Tibial nerve (tissue), 4 donors: ENCODE measurements around the gene ZNF548. TPM values are rescaled to one million over a fixed set of nuclear protein-coding genes. Genes with fewer than 3 reads are reported as not detected.

Source experiments
- DNase-seq, 2 donors: peaks; one replicate each; pipeline ENCODE4 v3.0.0-alpha.2; 2019; ENCODE audit warnings: low spot score in 2 of 2
- H3K27ac ChIP-seq, 4 donors: fragments of 200-600 bp; sonication (generic) in 3 of 4; one replicate each; pipeline ENCODE4 v1.5.1; 2017 to 2019; ENCODE audit warnings: mild to moderate bottlenecking in 1 of 4
- H3K27me3 ChIP-seq, 2 donors: fragments of 200-600 bp; sonication (generic) in 1 of 2; one replicate each; pipeline versions ENCODE4 v1.5.1 to v1.6.0; 2017 to 2019
- H3K36me3 ChIP-seq, 3 donors: fragments of 200-600 bp; sonication (generic); one replicate each; pipeline ENCODE4 v1.5.1; 2018 to 2019
- H3K4me1 ChIP-seq, 4 donors: fragments of 200-600 bp; sonication (generic) in 3 of 4; one replicate each; pipeline ENCODE4 v1.5.1; 2017 to 2019
- H3K4me3 ChIP-seq, 4 donors: fragments of 200-600 bp; sonication (generic) in 3 of 4; one replicate each; pipeline ENCODE4 v1.5.1; 2017 to 2019; ENCODE audit warnings: mild to moderate bottlenecking in 1 of 4, moderate library complexity in 1 of 4
- H3K9me3 ChIP-seq, 4 donors: fragments of 200-600 bp; sonication (generic) in 3 of 4; one replicate each; pipeline ENCODE4 v1.5.1; 2017 to 2019
- CTCF ChIP-seq, 5 experiments: fragments of 200-600 bp in 3 of 5; fragments of 450-650 bp in 2 of 5; sonication (generic) in 3 of 5; IDR thresholded peaks; one replicate each; pipeline ENCODE4 v1.5.1; 2016 to 2019; ENCODE audit warnings: antibody characterized with exemption in 5 of 5, mild to moderate bottlenecking in 3 of 5, moderate library complexity in 2 of 5
- EP300 ChIP-seq, 2 donors: sonication (generic); formaldehyde crosslinking; IDR thresholded peaks; one replicate each; pipeline ENCODE4 v1.6.1; 2017; ENCODE audit warnings: antibody characterized with exemption in 2 of 2, mild to moderate bottlenecking in 1 of 2
- POLR2A ChIP-seq, 2 donors: fragments of 450-650 bp; IDR thresholded peaks; one replicate each; pipeline ENCODE4 v1.6.1; 2017; ENCODE audit warnings: antibody characterized with exemption in 2 of 2, mild to moderate bottlenecking in 2 of 2, moderate library complexity in 2 of 2
- WGBS, 2 donors: methylation state at CpG; one replicate each; pipeline ENCODE4 v1.1.5; 2018; 5-methylcytosine and 5-hydroxymethylcytosine counted together
- total RNA-seq, 4 donors: library from RNA; depleted of rRNA; stranded (reverse); fragments of >200 nt; gene quantifications; one replicate each; pipeline ENCODE4 v1.1.0, GENCODE V29; 2016

Gene ZNF548
- total RNA-seq, 4 donors from 2014 or later, result 19.8 to 40.0 (median 31.2) TPM

GRCh38 chr19:57395710-57396109 is 6.1 kb downstream of the ZNF548 start:
- H3K9me3 ChIP-seq, result peaks cover 0 to 93% (median 26%) of the 10 kb centered on the region in 4 donors
- no peak for TF ChIP-seq EP300 (IDR thresholded peaks at IDR 0.05)
- no peak for TF ChIP-seq CTCF (IDR thresholded peaks at IDR 0.05)
- TF ChIP-seq POLR2A (IDR thresholded peaks at IDR 0.05), result no peak
- no peak for DNase-seq
- H3K27me3 ChIP-seq, result no peaks in the 10 kb centered on the region
- H3K4me3 ChIP-seq, result no peak overlapping the region
- peaks cover 16 to 94% (median 29%) of the 10 kb centered on the region in 3 donors for H3K36me3 ChIP-seq
- H3K27ac ChIP-seq, result no peak overlapping the region
- 93% methylated on average over 5 of the region's 5 CpGs for WGBS, 2 donors
- peaks cover 0 to 8% (median 0%) of the 10 kb centered on the region in 4 donors for H3K4me1 ChIP-seq

GRCh38 chr19:57398868-57399267 is 9.2 kb downstream of the ZNF548 start:
- 95 to 99% methylated on average over 5 of the region's 5 CpGs for WGBS, 2 donors
- DNase-seq, result no peak
- no peaks in the 10 kb centered on the region for H3K27me3 ChIP-seq
- H3K9me3 ChIP-seq, result peaks cover 0 to 99% (median 35%) of the 10 kb centered on the region in 4 donors
- no peaks in the 10 kb centered on the region for H3K4me1 ChIP-seq
- no peak overlapping the region for H3K27ac ChIP-seq
- no peak overlapping the region for H3K4me3 ChIP-seq
- TF ChIP-seq EP300 (IDR thresholded peaks at IDR 0.05) (no peak), CTCF (IDR thresholded peaks at IDR 0.05) (no peak), POLR2A (IDR thresholded peaks at IDR 0.05) (no peak)
- peaks cover 16 to 100% (median 29%) of the 10 kb centered on the region in 3 donors for H3K36me3 ChIP-seq

GRCh38 chr19:57403737-57404563 is 14.3 kb downstream of the ZNF548 start:
- TF ChIP-seq EP300 (IDR thresholded peaks at IDR 0.05) (no peak), POLR2A (IDR thresholded peaks at IDR 0.05) (no peak), CTCF (IDR thresholded peaks at IDR 0.05) (no peak)
- no peak overlapping the region for H3K4me3 ChIP-seq
- H3K36me3 ChIP-seq, result peaks cover 3 to 51% (median 4%) of the 10 kb centered on the region in 3 donors
- DNase-seq, result no peak
- H3K27me3 ChIP-seq, result no peaks in the 10 kb centered on the region
- 84 to 92% methylated on average over 8 to 9 of the region's 9 CpGs for WGBS, 2 donors
- H3K27ac ChIP-seq, result no peak overlapping the region
- H3K4me1 ChIP-seq, result no peaks in the 10 kb centered on the region
- H3K9me3 ChIP-seq, result peaks cover 0 to 80% (median 16%) of the 10 kb centered on the region in 4 donors

GRCh38 chr19:57406516-57407123 is 17.0 kb downstream of the ZNF548 start:
- 10 to 13% methylated on average over 8 of the region's 8 CpGs for WGBS, 2 donors
- H3K4me1 ChIP-seq, result peaks cover 0 to 9% (median 2%) of the 10 kb centered on the region in 4 donors
- peaks cover 0 to 24% (median 0%) of the 10 kb centered on the region in 3 donors for H3K36me3 ChIP-seq
- DNase-seq, result no peak
- H3K27me3 ChIP-seq, result no peaks in the 10 kb centered on the region
- peaks cover 0 to 53% (median 6%) of the 10 kb centered on the region in 4 donors for H3K9me3 ChIP-seq
- no peak overlapping the region for H3K4me3 ChIP-seq
- no peak for TF ChIP-seq POLR2A (IDR thresholded peaks at IDR 0.05)
- no peak for TF ChIP-seq EP300 (IDR thresholded peaks at IDR 0.05)
- TF ChIP-seq CTCF (IDR thresholded peaks at IDR 0.05), result peak in 2 of 5 experiments; percentile 16 to 45
- no peak overlapping the region for H3K27ac ChIP-seq
